ENCODE data around the gene NEDD1.

NEDD1 gene

GRCh38 chr12:96876966-96877365, 30.1 kb upstream of the NEDD1 start:
- TF ChIP-seq, protein P1, sequence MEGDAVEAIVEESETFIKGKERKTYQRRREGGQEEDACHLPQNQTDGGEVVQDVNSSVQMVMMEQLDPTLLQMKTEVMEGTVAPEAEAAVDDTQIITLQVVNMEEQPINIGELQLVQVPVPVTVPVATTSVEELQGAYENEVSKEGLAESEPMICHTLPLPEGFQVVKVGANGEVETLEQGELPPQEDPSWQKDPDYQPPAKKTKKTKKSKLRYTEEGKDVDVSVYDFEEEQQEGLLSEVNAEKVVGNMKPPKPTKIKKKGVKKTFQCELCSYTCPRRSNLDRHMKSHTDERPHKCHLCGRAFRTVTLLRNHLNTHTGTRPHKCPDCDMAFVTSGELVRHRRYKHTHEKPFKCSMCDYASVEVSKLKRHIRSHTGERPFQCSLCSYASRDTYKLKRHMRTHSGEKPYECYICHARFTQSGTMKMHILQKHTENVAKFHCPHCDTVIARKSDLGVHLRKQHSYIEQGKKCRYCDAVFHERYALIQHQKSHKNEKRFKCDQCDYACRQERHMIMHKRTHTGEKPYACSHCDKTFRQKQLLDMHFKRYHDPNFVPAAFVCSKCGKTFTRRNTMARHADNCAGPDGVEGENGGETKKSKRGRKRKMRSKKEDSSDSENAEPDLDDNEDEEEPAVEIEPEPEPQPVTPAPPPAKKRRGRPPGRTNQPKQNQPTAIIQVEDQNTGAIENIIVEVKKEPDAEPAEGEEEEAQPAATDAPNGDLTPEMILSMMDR (IDR thresholded peaks at IDR 0.05; ENCODE audit: low read length): no peak
- TF ChIP-seq EZH2 (IDR thresholded peaks at IDR 0.05; ENCODE audit: borderline replicate concordance, low read length): no peak
- H3K4me1 ChIP-seq (ENCODE audit: insufficient read depth, low read length, severe bottlenecking): no peaks in the 10 kb centered on the region

GRCh38 chr12:96878704-96879103, 28.4 kb upstream of the NEDD1 start:
- no peaks in the 10 kb centered on the region for H3K4me1 ChIP-seq (ENCODE audit: insufficient read depth, low read length, severe bottlenecking)
- no peak overlapping the region for H2AFZ ChIP-seq (ENCODE audit: low read length)
- H3K4me2 ChIP-seq (ENCODE audit: low read length): no peak overlapping the region

More at GRCh38 chr12:96876966-96877365, 30.1 kb upstream of the NEDD1 start:
- no peaks in the 10 kb centered on the region for H3K9me2 ChIP-seq (ENCODE audit: low read depth, low read length)
- H3K36me3 ChIP-seq (ENCODE audit: insufficient read depth, low read length): no peaks in the 10 kb centered on the region
- H3K27me3 ChIP-seq (ENCODE audit: insufficient read depth, low read length): no peaks in the 10 kb centered on the region
- H2AFZ ChIP-seq (ENCODE audit: low read length): no peak overlapping the region
- H3K4me2 ChIP-seq (ENCODE audit: low read length): no peak overlapping the region
- H3F3A ChIP-seq (ENCODE audit: insufficient read depth, low read length): no peaks in the 10 kb centered on the region
- no peak overlapping the region for H3K27ac ChIP-seq (ENCODE audit: low read depth, low read length, poor library complexity, severe bottlenecking)
- no peak overlapping the region for H3K9ac ChIP-seq (ENCODE audit: low read length)
- no peaks in the 10 kb centered on the region for H3K79me2 ChIP-seq (ENCODE audit: insufficient read depth, low read length)
- H4K20me1 ChIP-seq (ENCODE audit: insufficient read depth, low read length): no peaks in the 10 kb centered on the region
- no peak overlapping the region for H3K4me3 ChIP-seq (ENCODE audit: low read depth, low read length, poor library complexity, severe bottlenecking)
- H3K9me3 ChIP-seq (ENCODE audit: low read length): no peaks in the 10 kb centered on the region

GRCh38 chr12:96879301-96879700, 27.8 kb upstream of the NEDD1 start:
- H2AFZ ChIP-seq (ENCODE audit: low read length): no peak overlapping the region
- no peaks in the 10 kb centered on the region for H3K4me1 ChIP-seq (ENCODE audit: insufficient read depth, low read length, severe bottlenecking)
- H4K20me1 ChIP-seq (ENCODE audit: insufficient read depth, low read length): no peaks in the 10 kb centered on the region
- no peaks in the 10 kb centered on the region for H3K79me2 ChIP-seq (ENCODE audit: insufficient read depth, low read length)
- no peak overlapping the region for H3K27ac ChIP-seq (ENCODE audit: low read depth, low read length, poor library complexity, severe bottlenecking)
- no peak overlapping the region for H3K4me2 ChIP-seq (ENCODE audit: low read length)
- no peak overlapping the region for H3K4me3 ChIP-seq (ENCODE audit: low read depth, low read length, poor library complexity, severe bottlenecking)
- H3F3A ChIP-seq (ENCODE audit: insufficient read depth, low read length): no peaks in the 10 kb centered on the region
- H3K27me3 ChIP-seq (ENCODE audit: insufficient read depth, low read length): no peaks in the 10 kb centered on the region
- H3K9me3 ChIP-seq (ENCODE audit: low read length): no peaks in the 10 kb centered on the region
- no peak overlapping the region for H3K9ac ChIP-seq (ENCODE audit: low read length)
- H3K36me3 ChIP-seq (ENCODE audit: insufficient read depth, low read length): no peaks in the 10 kb centered on the region
- no peak for TF ChIP-seq EZH2 (IDR thresholded peaks at IDR 0.05; ENCODE audit: borderline replicate concordance, low read length)
- TF ChIP-seq, protein P1 (IDR thresholded peaks at IDR 0.05; ENCODE audit: low read length): no peak
- H3K9me2 ChIP-seq (ENCODE audit: low read depth, low read length): no peaks in the 10 kb centered on the region

More at GRCh38 chr12:96878704-96879103, 28.4 kb upstream of the NEDD1 start:
- Histone ChIP-seq H3K9me2 (ENCODE audit: low read depth, low read length) (no peaks in the 10 kb centered on the region), H3K4me3 (ENCODE audit: low read depth, low read length, poor library complexity, severe bottlenecking) (no peak overlapping the region), H3K36me3 (ENCODE audit: insufficient read depth, low read length) (no peaks in the 10 kb centered on the region), H3K9me3 (ENCODE audit: low read length) (no peaks in the 10 kb centered on the region), H3K27me3 (ENCODE audit: insufficient read depth, low read length) (no peaks in the 10 kb centered on the region), H3K9ac (ENCODE audit: low read length) (no peak overlapping the region), H4K20me1 (ENCODE audit: insufficient read depth, low read length) (no peaks in the 10 kb centered on the region), H3K79me2 (ENCODE audit: insufficient read depth, low read length) (no peaks in the 10 kb centered on the region), H3K27ac (ENCODE audit: low read depth, low read length, poor library complexity, severe bottlenecking) (no peak overlapping the region), H3F3A (ENCODE audit: insufficient read depth, low read length) (no peaks in the 10 kb centered on the region)
- TF ChIP-seq EZH2 (IDR thresholded peaks at IDR 0.05; ENCODE audit: borderline replicate concordance, low read length): no peak
- TF ChIP-seq, protein P1 (IDR thresholded peaks at IDR 0.05; ENCODE audit: low read length): no peak

Data from OCI-LY1 (cell line).